IPS-15b (cell line): ENCODE results near the gene PHACTR3.

Experiments used
- H3K27me3 ChIP-seq: one replicate; pipeline ENCODE4 v1.6.1; 2013; ENCODE audit warnings: low read length; ENCODE audit not compliant: control insufficient read depth, insufficient read depth
- H3K36me3 ChIP-seq: one replicate; pipeline ENCODE4 v1.6.1; 2013; ENCODE audit warnings: low read length; ENCODE audit not compliant: control insufficient read depth, insufficient read depth
- H3K4me1 ChIP-seq: one replicate; pipeline ENCODE4 v1.6.1; 2013; ENCODE audit warnings: mild to moderate bottlenecking, low read length; ENCODE audit not compliant: control insufficient read depth, insufficient read depth
- H3K4me3 ChIP-seq: one replicate; pipeline ENCODE4 v1.5.1; 2013; ENCODE audit warnings: low read depth, low read length
- H3K9ac ChIP-seq: one replicate; pipeline ENCODE4 v1.6.1; 2013; ENCODE audit warnings: low read depth, mild to moderate bottlenecking, low read length
- H3K9me3 ChIP-seq: one replicate; pipeline ENCODE4 v1.6.1; 2013; ENCODE audit warnings: mild to moderate bottlenecking, low read length; ENCODE audit not compliant: control insufficient read depth, insufficient read depth

Gene PHACTR3

DNA sequence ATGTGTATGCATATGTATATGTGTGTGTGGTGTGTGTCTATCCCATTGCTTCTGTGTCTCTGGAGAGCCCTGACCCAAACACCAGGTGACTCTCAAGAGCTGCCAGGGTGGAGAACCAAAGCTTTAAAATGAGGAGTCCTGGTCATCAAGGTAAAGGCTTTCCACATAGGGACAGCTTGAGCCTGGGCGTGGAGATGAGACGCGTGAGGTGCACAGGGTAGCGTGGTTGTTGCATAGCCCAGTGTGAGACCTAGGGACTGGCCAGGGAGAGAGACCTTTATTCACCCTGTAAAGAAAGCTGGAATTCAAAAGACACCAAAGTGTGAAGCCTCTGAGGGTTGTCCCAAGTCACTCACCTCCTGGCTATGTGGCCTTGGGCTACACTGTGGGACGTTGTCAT is 180.0 kb downstream of the PHACTR3 start:
- Histone ChIP-seq H3K9ac (no peak overlapping the region), H3K9me3 (no peaks in the 10 kb centered on the region), H3K36me3 (no peaks in the 10 kb centered on the region), H3K27me3 (no peaks in the 10 kb centered on the region), H3K4me1 (no peaks in the 10 kb centered on the region), H3K4me3 (no peak overlapping the region)

- H3K4me1 ChIP-seq, result no peaks in the 10 kb centered on the region
- no peak overlapping the region for H3K4me3 ChIP-seq
- no peaks in the 10 kb centered on the region for H3K9me3 ChIP-seq
- H3K27me3 ChIP-seq, result no peaks in the 10 kb centered on the region
- H3K9ac ChIP-seq, result no peak overlapping the region
- H3K36me3 ChIP-seq, result no peaks in the 10 kb centered on the region
Observed at GRCh38 chr20:59784791-59785668, 180.7 kb downstream of the PHACTR3 start.

DNA sequence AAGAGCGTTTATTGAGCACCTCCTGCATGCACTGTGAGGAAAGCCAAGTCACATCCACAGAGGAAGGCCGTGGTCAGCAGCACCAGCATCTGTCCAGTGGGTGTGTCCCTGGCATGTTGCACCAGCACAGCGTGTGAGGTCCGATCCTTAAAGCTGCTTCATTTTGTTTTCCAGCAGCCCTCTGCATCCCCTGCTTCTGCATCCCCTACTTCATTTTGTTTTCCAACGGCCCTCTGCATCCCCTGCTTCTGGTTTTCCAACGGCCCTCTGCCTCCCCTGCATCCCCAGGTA is 181.3 kb downstream of the PHACTR3 start:
- Histone ChIP-seq H3K36me3 (no peaks in the 10 kb centered on the region), H3K4me1 (no peaks in the 10 kb centered on the region), H3K9me3 (no peaks in the 10 kb centered on the region), H3K4me3 (no peak overlapping the region), H3K9ac (no peak overlapping the region), H3K27me3 (no peaks in the 10 kb centered on the region)

- Histone ChIP-seq H3K4me3 (no peak overlapping the region), H3K9me3 (no peaks in the 10 kb centered on the region), H3K4me1 (no peaks in the 10 kb centered on the region), H3K27me3 (no peaks in the 10 kb centered on the region), H3K9ac (no peak overlapping the region), H3K36me3 (no peaks in the 10 kb centered on the region)
Observed at GRCh38 chr20:59785986-59786795, 181.9 kb downstream of the PHACTR3 start.

DNA sequence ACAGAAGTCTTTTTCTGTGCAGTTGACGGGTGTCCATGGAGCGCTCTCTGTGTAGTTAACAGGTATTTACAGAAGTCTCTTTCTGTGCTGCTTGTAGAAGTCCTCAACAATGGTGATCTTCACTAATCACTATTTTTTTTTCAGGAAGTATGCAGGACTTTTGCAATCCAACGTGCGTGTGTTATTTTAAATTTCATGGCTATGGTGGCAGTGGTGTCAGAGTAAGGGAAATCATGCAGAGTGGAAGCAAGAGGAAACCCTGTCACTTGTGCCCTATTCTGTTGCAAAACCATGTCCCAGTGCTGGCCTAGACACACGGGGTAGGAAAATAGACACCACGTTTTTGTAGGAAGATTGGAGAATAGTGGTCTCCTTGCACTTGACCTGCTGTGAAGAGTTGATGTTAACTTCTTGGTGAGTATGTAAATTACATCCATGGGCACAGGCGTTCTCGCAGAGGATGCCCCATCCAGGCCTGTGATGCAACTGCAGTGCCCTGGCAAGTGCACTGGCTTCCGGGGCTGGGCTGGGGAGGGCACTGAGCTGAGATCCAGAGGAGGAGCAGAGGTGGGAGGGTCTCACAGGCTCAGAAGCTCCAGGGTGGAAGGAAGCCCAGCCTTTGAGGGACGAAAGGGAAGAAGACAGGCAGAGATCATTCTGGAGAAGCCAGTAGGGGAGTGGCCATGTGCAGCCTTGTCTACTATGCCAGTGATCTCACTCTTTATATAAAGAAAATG is 182.6 kb downstream of the PHACTR3 start:
- no peaks in the 10 kb centered on the region for H3K27me3 ChIP-seq
- no peaks in the 10 kb centered on the region for H3K9me3 ChIP-seq
- no peaks in the 10 kb centered on the region for H3K4me1 ChIP-seq
- no peaks in the 10 kb centered on the region for H3K36me3 ChIP-seq
- no peak overlapping the region for H3K4me3 ChIP-seq
- no peak overlapping the region for H3K9ac ChIP-seq

DNA sequence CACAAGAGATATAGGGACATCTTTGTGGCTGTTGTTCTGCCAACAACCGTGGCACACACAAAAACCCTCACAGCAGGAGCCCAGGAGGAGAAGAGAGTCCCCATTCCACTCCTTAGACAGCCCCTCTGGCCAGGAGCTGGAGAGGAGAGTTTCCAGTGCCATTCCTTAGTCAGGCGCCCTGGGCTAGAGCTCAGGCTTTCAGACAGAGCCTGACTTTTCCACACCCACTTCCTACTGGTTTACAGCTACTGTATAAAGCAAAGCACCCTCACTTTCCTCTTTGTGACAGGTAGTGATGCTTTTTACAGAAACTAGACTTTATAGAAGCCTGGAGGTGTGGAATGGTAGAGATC is 183.2 kb downstream of the PHACTR3 start:
- Histone ChIP-seq H3K9me3 (no peaks in the 10 kb centered on the region), H3K4me3 (no peak overlapping the region), H3K36me3 (no peaks in the 10 kb centered on the region), H3K27me3 (no peaks in the 10 kb centered on the region), H3K9ac (no peak overlapping the region), H3K4me1 (no peaks in the 10 kb centered on the region)

GRCh38 chr20:59788196-59788735 is 183.9 kb downstream of the PHACTR3 start:
- Histone ChIP-seq H3K36me3 (no peaks in the 10 kb centered on the region), H3K27me3 (no peaks in the 10 kb centered on the region)

GRCh38 chr20:59788811-59789397 is 184.6 kb downstream of the PHACTR3 start:
- H3K9me3 ChIP-seq, result no peaks in the 10 kb centered on the region
- no peak overlapping the region for H3K4me3 ChIP-seq
- no peaks in the 10 kb centered on the region for H3K4me1 ChIP-seq
- no peak overlapping the region for H3K9ac ChIP-seq
- no peaks in the 10 kb centered on the region for H3K27me3 ChIP-seq
- H3K36me3 ChIP-seq, result no peaks in the 10 kb centered on the region

More at GRCh38 chr20:59788196-59788735, 183.9 kb downstream of the PHACTR3 start:
- Histone ChIP-seq H3K4me1 (no peaks in the 10 kb centered on the region), H3K9ac (no peak overlapping the region), H3K9me3 (no peaks in the 10 kb centered on the region), H3K4me3 (no peak overlapping the region)

GRCh38 chr20:59789686-59790085 is 185.3 kb downstream of the PHACTR3 start:
- Histone ChIP-seq H3K4me3 (no peak overlapping the region), H3K36me3 (no peaks in the 10 kb centered on the region), H3K9me3 (no peaks in the 10 kb centered on the region), H3K4me1 (no peaks in the 10 kb centered on the region), H3K9ac (no peak overlapping the region), H3K27me3 (no peaks in the 10 kb centered on the region)

DNA sequence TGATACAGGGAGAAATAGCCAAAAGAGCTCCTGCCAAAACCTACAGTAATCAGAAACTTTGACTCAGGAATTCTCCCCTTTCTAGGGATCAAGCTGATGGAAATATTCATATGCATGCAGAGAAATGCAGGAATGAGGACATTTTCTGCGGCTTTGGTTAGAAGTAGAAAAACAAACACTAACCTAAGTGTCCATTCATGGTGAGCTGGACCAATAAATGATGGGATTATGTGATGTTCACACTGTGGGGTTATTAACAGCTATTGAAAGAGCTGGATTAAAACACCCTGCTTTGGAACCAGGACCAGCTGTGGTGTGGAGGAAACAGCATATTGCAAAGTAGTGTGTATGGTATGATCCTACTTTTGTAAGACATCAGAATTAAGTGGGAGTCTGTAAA is 186.0 kb downstream of the PHACTR3 start:
- Histone ChIP-seq H3K27me3 (no peaks in the 10 kb centered on the region), H3K36me3 (no peaks in the 10 kb centered on the region), H3K4me3 (no peak overlapping the region), H3K9me3 (no peaks in the 10 kb centered on the region), H3K4me1 (no peaks in the 10 kb centered on the region), H3K9ac (no peak overlapping the region)

DNA sequence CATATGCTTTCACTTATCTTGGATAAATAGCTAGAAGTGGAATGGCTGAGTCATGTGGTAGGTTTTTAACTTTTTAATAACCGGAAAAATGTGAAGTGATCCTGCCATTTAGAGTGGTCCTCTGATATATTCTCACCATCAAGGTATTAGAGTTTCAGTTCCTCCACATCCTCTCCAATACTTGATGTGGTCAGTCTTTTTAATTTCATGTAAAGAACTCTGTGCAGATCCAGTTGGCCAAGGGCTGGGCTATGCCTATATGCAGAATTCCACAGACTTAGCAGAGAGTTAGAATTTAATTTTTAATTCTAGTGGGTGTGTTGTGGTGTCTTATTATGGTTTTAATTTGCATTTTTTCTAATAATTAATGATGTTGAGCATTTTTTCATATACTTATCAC is 188.0 kb downstream of the PHACTR3 start:
- H3K36me3 ChIP-seq, result no peaks in the 10 kb centered on the region
- H3K27me3 ChIP-seq, result no peaks in the 10 kb centered on the region
- no peaks in the 10 kb centered on the region for H3K9me3 ChIP-seq
- H3K4me1 ChIP-seq, result no peaks in the 10 kb centered on the region
- H3K4me3 ChIP-seq, result no peak overlapping the region
- H3K9ac ChIP-seq, result no peak overlapping the region
